Stimulated activated CD4-positive, alpha-beta T cell treated with anti-CD3 and anti-CD28 coated beads, Interleukin-1b, Interleukin-23, amount 100 ng/mL, for 1 hour (primary cell): Measurements from ENCODE around the gene DLL1.

Source experiments
- DNase-seq, 2 donors: peaks; one replicate each; pipeline ENCODE4 v3.0.0-alpha.2; 2020; ENCODE audit warnings: low read depth in 2 of 2

The DLL1 gene

GRCh38 chr6:170283212-170284081 is 7.4 kb downstream of the DLL1 start:
- no peak for DNase-seq

- DNase-seq, result no peak
Measured at GRCh38 chr6:170282512-170283158, 8.2 kb downstream of the DLL1 start.

DNA sequence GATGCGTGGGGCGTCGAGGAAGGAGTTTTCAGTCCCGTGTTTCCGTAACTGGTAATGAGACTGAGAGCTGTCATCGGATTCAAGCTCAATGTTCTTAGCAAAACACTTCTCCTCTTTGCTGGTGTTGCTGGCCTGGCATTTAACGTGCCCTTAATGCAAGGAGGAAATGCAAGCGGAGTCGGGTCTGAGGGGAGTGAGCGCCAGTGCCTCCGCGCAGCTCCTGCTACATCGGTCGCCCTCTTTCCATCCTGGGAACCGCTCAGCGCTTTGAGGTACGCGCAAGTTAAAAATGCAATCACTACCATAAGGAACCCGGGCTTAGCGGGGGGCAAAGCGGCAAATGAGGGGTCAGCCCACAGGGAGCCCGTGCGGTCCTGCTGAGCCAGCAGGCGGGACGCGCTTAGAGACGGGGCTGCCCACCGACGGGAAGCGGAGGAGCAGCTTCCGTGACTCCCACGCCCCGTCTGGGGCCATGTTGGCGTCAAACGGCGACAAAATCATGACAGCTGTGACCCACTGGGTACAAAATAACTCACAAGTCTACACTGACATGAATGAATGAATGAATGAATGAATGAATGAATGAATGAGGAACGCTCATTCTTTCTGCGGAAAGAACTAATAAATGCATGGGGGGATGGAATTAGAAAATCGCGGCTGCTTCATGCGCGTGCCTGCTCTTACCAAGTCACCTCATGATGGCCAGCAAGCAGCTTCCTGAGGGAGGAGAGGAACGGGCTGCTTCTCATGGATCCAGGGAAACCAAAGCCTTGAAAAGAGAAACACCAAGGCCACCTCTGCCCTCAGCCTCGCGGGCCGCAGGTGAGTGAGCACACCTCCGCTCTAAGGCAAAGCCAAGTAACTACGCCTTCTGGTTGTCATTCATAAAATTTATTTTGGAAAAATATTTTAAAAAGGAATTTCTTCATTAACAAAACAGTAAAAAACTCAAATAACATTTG is 9.3 kb downstream of the DLL1 start:
- no peak for DNase-seq

GRCh38 chr6:170280689-170281045 is 10.2 kb downstream of the DLL1 start:
- no peak for DNase-seq

GRCh38 chr6:170279977-170280688 is 10.7 kb downstream of the DLL1 start:
- no peak for DNase-seq

- no peak for DNase-seq
Measured at GRCh38 chr6:170279426-170279825, 11.5 kb downstream of the DLL1 start.

DNA sequence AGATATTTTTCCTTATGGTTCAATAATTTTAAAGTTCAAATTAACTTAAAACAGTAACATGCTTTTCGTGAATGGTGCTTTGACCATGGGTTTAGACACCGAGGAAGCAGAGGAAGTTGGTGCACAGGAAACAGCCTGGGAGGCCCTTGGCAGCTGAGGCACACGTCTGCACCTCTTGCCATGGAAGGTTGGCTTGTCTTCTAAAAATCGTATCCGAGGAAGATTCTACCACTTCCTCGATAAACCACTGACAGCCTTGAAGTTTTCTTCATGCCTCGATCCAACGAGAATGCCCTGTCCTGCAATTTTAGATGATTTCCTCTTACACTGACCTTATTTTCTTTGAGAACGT is 12.2 kb downstream of the DLL1 start:
- DNase-seq, result no peak

DNA sequence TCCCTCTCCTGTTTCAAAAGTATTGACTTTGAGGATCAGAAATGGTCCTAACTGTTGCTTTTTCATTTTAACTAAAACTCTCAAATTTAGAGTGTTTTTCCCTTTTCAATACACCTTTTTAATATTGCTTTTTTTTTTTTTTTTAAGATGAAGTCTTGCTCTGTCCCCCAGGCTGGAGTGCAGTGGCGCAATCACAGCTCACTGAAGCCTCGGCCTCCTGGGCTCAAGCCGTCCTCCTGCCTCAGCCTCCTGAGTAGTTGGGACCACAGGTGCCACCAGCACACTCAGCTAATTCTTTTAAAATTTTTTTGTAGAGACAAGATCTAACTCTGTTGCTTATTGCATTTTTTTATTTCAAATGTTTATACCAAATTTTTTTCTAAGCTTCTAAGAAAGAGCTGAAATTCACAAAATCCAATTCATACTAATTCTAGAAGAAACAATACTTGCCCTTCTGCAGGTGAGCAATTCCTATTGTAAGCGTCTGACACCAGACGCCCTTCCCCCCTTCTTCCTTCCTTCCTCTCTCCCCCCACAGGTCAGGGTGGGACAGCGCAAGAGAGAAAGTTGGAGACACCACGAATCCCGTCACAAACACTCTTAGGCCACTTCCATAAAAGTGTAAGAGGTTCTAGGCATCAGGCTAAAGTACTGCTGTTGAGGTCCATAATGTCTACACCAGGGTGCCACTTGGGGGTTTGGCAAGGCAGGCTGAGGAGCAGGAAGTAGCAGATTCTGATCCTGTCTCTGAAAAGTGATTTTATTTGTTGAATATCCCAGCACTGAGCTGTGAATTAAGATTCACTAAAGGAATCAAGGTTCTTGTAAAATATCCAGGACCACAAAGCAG is 12.8 kb downstream of the DLL1 start:
- no peak for DNase-seq

- no peak for DNase-seq
Measured at GRCh38 chr6:170276369-170277057, 14.4 kb downstream of the DLL1 start.

- DNase-seq, result no peak
Measured at GRCh38 chr6:170274713-170275560, 15.9 kb downstream of the DLL1 start.

DNA sequence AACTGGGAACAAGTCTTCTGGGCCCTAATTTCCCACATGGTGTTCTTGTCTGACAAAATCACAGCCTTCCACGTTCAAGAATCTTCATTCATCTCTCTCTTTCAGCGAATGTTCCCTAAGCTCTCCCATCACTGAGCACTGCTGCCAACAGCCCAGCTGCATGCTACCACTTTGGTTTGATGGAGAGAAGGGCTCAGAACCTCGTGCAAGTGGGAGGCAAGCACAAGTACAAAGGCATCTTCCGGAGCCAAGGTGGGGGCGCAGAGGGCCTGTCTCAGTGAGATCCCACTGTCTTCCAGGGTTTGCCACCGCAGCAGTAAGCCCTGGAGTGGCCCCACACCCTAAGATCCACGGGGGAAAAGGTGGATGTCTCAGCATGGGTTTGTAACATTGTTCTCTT is 17.2 kb downstream of the DLL1 start:
- DNase-seq, result no peak

GRCh38 chr6:170273191-170273590 is 17.7 kb downstream of the DLL1 start:
- DNase-seq, result no peak

DNA sequence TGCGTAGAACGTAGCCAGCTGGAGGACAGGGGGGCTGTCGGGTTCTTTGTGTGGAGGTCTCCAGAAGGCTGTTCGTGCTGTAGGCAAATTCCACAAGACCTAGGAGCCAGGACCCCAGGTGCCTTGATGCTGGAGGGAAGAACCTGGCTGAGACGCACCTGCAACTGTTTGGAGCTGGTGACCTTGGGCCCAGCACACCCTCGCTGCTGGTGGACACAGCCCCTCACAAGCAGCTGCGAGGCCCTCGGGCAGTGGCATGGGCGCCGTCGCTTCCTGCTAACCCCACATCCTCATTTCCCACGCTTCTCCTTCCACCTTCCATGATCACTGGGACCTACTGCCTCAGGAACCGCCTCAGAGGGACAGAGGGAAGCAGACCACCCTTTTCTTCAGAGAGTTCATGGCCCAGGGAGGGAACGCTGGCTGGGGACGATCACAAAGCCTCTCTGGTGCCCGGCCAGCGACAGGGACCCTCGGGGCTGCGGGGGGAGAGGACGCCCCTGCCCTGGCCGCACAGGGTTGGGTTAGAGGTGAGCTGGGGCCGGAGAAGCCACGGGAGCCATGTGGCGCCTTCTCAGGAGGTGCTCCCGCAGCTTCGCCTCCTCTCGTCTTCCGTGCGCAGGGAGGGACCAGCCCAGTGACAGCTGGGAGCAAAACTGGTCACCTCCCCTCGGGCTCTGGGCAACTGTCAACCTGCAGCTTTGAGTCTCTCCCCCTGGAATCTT is 18.4 kb downstream of the DLL1 start:
- DNase-seq, result no peak

- no peak for DNase-seq
Measured at GRCh38 chr6:170271771-170272314, 19.0 kb downstream of the DLL1 start.

GRCh38 chr6:170270984-170271593 is 19.8 kb downstream of the DLL1 start:
- no peak for DNase-seq

GRCh38 chr6:170269846-170270541 is 20.9 kb downstream of the DLL1 start:
- no peak for DNase-seq
